ENCODE measurements around the gene EFCAB13.
"Not testable (repeated sequence)": the region's sequence is repeated elsewhere in the genome, so short reads cannot be mapped to it uniquely, and the experiment has no call there.

EFCAB13 gene

GRCh38 chr17:47427985-47428384 is 104.2 kb downstream of the EFCAB13 start:
- H3K27me3 Mint-ChIP-seq (ENCODE audit: low read depth, poor library complexity): peaks cover 36% of the 10 kb centered on the region
- no peak for DNase-seq
- no peak overlapping the region for H3K27ac Mint-ChIP-seq
- H3K4me1 Mint-ChIP-seq: no peaks in the 10 kb centered on the region
- no peak for TF ChIP-seq CTCF (IDR thresholded peaks at IDR 0.05)
- H3K9me3 Mint-ChIP-seq: peaks cover 28% of the 10 kb centered on the region
- peaks cover 42% of the 10 kb centered on the region for H3K36me3 Mint-ChIP-seq (ENCODE audit: low read depth)
- H3K4me3 Mint-ChIP-seq: no peak overlapping the region

DNA sequence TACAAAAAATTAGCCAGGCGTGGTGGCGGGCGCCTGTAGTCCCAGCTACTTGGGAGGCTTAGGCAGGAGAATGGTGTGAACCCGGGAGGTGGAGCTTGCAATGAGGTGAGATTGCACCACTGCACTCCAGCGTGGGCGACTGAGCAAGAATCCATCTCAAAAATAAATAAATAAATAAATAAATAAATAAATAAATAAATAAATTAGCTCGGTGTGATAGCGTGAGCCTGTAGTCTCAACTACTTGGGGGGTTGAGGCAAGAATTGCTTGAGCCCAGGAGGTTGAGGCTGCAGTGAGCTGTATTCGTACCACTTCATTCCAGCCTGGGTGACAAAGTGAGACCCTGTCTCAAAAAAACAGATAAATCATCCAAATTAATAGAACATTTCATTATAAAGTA is 108.5 kb downstream of the EFCAB13 start:
- Mint-ChIP-seq H3K9me3 (peaks cover 46% of the 10 kb centered on the region), H3K36me3 (ENCODE audit: low read depth) (peaks cover 52% of the 10 kb centered on the region)
- not testable (repeated sequence) for H3K27ac Mint-ChIP-seq; H3K27me3 Mint-ChIP-seq (ENCODE audit: low read depth, poor library complexity); DNase-seq; H3K4me1 Mint-ChIP-seq; H3K4me3 Mint-ChIP-seq

DNA sequence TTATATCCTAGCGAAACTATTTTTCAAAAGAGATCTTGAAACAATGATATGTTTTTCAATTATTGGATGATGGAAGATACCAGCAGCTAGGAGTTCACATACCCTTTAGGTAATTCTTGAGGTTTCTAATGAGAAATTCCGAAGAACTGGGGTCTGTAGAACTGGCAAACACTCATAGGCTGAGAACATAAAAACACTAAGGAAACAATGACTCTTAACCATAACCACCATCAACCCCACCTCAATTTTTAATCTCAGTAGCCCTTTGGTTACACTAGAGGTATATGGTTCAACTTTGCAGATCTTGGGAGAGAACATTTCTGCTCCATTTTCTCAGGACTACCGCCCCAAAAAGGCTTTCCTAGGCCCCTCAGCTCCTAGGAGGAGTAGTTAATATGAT is 141.4 kb downstream of the EFCAB13 start:
- Mint-ChIP-seq H3K36me3 (ENCODE audit: low read depth) (peaks cover 53% of the 10 kb centered on the region), H3K9me3 (no peaks in the 10 kb centered on the region), H3K27ac (no peak overlapping the region), H3K4me1 (no peaks in the 10 kb centered on the region), H3K4me3 (no peak overlapping the region), H3K27me3 (ENCODE audit: low read depth, poor library complexity) (no peaks in the 10 kb centered on the region)
- DNase-seq: no peak
- TF ChIP-seq CTCF (IDR thresholded peaks at IDR 0.05): no peak

- peaks cover 50% of the 10 kb centered on the region for H3K36me3 Mint-ChIP-seq (ENCODE audit: low read depth)
- H3K27me3 Mint-ChIP-seq (ENCODE audit: low read depth, poor library complexity); DNase-seq; H3K4me1 Mint-ChIP-seq; H3K4me3 Mint-ChIP-seq; H3K9me3 Mint-ChIP-seq; H3K27ac Mint-ChIP-seq: not testable (repeated sequence)
Observed at GRCh38 chr17:47466976-47467375, 143.2 kb downstream of the EFCAB13 start.

GRCh38 chr17:47470836-47471235 is 147.1 kb downstream of the EFCAB13 start:
- no peak overlapping the region for H3K27ac Mint-ChIP-seq
- no peak for TF ChIP-seq CTCF (IDR thresholded peaks at IDR 0.05)
- no peak for DNase-seq
- H3K27me3 Mint-ChIP-seq (ENCODE audit: low read depth, poor library complexity): no peaks in the 10 kb centered on the region
- no peaks in the 10 kb centered on the region for H3K4me1 Mint-ChIP-seq
- H3K4me3 Mint-ChIP-seq: no peak overlapping the region
- no peaks in the 10 kb centered on the region for H3K9me3 Mint-ChIP-seq
- H3K36me3 Mint-ChIP-seq (ENCODE audit: low read depth): peaks cover 46% of the 10 kb centered on the region

GRCh38 chr17:47472073-47472472 is 148.3 kb downstream of the EFCAB13 start:
- not testable (repeated sequence) for H3K4me1 Mint-ChIP-seq; DNase-seq; H3K27me3 Mint-ChIP-seq (ENCODE audit: low read depth, poor library complexity); H3K4me3 Mint-ChIP-seq; H3K9me3 Mint-ChIP-seq; H3K27ac Mint-ChIP-seq
- peaks cover 42% of the 10 kb centered on the region for H3K36me3 Mint-ChIP-seq (ENCODE audit: low read depth)
